A549 (cell line): Measurements from ENCODE around the gene SMARCA1. TPM values are rescaled to one million over a fixed set of nuclear protein-coding genes. Genes with fewer than 3 reads are reported as not detected.
A peak's percentile ranks its signal among the peaks of the same experiment; 100 is the strongest.

Experiments used
- ATAC-seq, 2 experiments: fragments of 200-7000 bp in 1 of 2; fragments of >200 bp in 1 of 2; cut with Nextera tagmentation in 1 of 2; cut with Tn5 transposase in 1 of 2; 3 replicates each; pipeline versions ENCODE4 v1.8.0 to v1.9.1; 2018 to 2020; ENCODE audit warnings: mild to moderate bottlenecking in 1 of 2, moderate library complexity in 1 of 2
- CTCF ChIA-PET: fragments of 300-600 bp; sonication (Branson Sonifier 250); formaldehyde crosslinking; extraction: SDS; loops from one replicate; lab custom pipeline; 2021; ENCODE audit warnings: antibody characterized with exemption, inconsistent platforms; lab: Yijun Ruan, JAX
- POLR2A ChIA-PET: fragments of 350-600 bp; formaldehyde crosslinking; extraction: SDS; loops from one replicate; lab custom pipeline; 2021; ENCODE audit warnings: antibody characterized with exemption, inconsistent platforms; lab: Yijun Ruan, JAX
- DNase-seq, 2 experiments: peaks; one replicate each; pipeline versions ENCODE4 v3.0.0 to v3.0.0-alpha.2; 2011 to 2016; ENCODE audit warnings: low read depth in 1 of 2, low spot score in 1 of 2
- FAIRE-seq: peaks from 2 replicates; lab custom pipeline; 2011; peaks lifted over from hg19 to GRCh38; lab: Jason Lieb, UNC
- H3K27ac ChIP-seq, 2 experiments: fragments of >200 bp; sonication (Bioruptor Twin); formaldehyde crosslinking; 3 replicates each; pipeline ENCODE4 v1.5.1; 2016 to 2017
- H3K4me1 ChIP-seq: fragments of >200 bp; sonication (Bioruptor Twin); formaldehyde crosslinking; 3 replicates; pipeline ENCODE4 v1.6.1; 2016
- H3K4me2 ChIP-seq: fragments of >200 bp; sonication (Bioruptor Twin); formaldehyde crosslinking; 3 replicates; pipeline ENCODE4 v1.6.1; 2016
- H3K4me3 ChIP-seq: fragments of >200 bp; sonication (Bioruptor Twin); formaldehyde crosslinking; 3 replicates; pipeline ENCODE4 v1.5.1; 2016
- H3K9me3 ChIP-seq: fragments of >200 bp; sonication (Bioruptor Twin); formaldehyde crosslinking; 3 replicates; pipeline ENCODE4 v1.6.1; 2016
- EHF ChIP-seq: fragments of 250-450 bp; sonication (Bioruptor Pico); IDR thresholded peaks from 2 replicates; pipeline ENCODE4 v1.5.0; 2020; ENCODE audit warnings: mild to moderate bottlenecking
- EHMT2 ChIP-seq: fragments of 200-600 bp; sonication (generic); IDR thresholded peaks from 2 replicates; pipeline ENCODE4 v1.6.1; 2016; ENCODE audit warnings: antibody characterized with exemption, low read depth, mild to moderate bottlenecking, moderate library complexity
- ELK1 ChIP-seq: fragments of 150-350 bp; IDR thresholded peaks from 2 replicates; pipeline ENCODE4 v1.6.1; 2014; ENCODE audit warnings: low read depth, mild to moderate bottlenecking, low read length
- GATA3 ChIP-seq: IDR thresholded peaks from 2 replicates; pipeline ENCODE4 v1.6.1; 2012; ENCODE audit warnings: borderline replicate concordance
- HDAC2 ChIP-seq: fragments of 200-600 bp; sonication (generic); IDR thresholded peaks from 2 replicates; pipeline ENCODE4 v1.6.1; 2016
- HOXA7 ChIP-seq: fragments of 250-450 bp; sonication (Bioruptor Pico); IDR thresholded peaks from 2 replicates; pipeline ENCODE4 v1.5.0; 2020; ENCODE audit warnings: mild to moderate bottlenecking, moderate library complexity
- HOXB13 ChIP-seq: fragments of 250-450 bp; sonication (Bioruptor Pico); IDR thresholded peaks from 2 replicates; pipeline ENCODE4 v1.5.0; 2020; ENCODE audit warnings: low read depth, mild to moderate bottlenecking, moderate library complexity
- JUN ChIP-seq, 2 experiments: fragments of >200 bp; sonication (Bioruptor Twin); formaldehyde crosslinking; IDR thresholded peaks; 2 replicates in 1 of 2; 3 replicates in 1 of 2; pipeline ENCODE4 v1.6.1; 2016 to 2017
- JUNB ChIP-seq: fragments of >200 bp; sonication (Bioruptor Twin); formaldehyde crosslinking; IDR thresholded peaks from 2 replicates; pipeline ENCODE4 v1.6.1; 2016
- KDM1A ChIP-seq: fragments of 200-600 bp; sonication (generic); IDR thresholded peaks from 2 replicates; pipeline ENCODE4 v1.6.1; 2016; ENCODE audit warnings: low read depth, mild to moderate bottlenecking
- KDM5A ChIP-seq: fragments of 200-600 bp; sonication (generic); IDR thresholded peaks from 2 replicates; pipeline ENCODE4 v1.6.1; 2016; ENCODE audit warnings: antibody characterized with exemption, mild to moderate bottlenecking
- MAFK ChIP-seq: fragments of 450-650 bp; IDR thresholded peaks from 2 replicates; pipeline ENCODE4 v1.6.1; 2014; ENCODE audit not compliant: partially characterized antibody
- MAX ChIP-seq: IDR thresholded peaks from 2 replicates; pipeline ENCODE4 v1.6.1; 2012
- NR3C1 ChIP-seq: fragments of >200 bp; sonication (Bioruptor Twin); formaldehyde crosslinking; IDR thresholded peaks from 3 replicates; pipeline ENCODE4 v1.6.1; 2017
- RARB ChIP-seq: fragments of 250-450 bp; sonication (Bioruptor Pico); IDR thresholded peaks from 2 replicates; pipeline ENCODE4 v1.8.0; 2021; ENCODE audit warnings: mild to moderate bottlenecking, moderate library complexity
- RCOR1 ChIP-seq: fragments of 150-350 bp; IDR thresholded peaks from 2 replicates; pipeline ENCODE4 v1.6.1; 2014; ENCODE audit warnings: antibody characterized with exemption, low read length, low read depth
- RNF2 ChIP-seq: fragments of 200-600 bp; sonication (generic); IDR thresholded peaks from 2 replicates; pipeline ENCODE4 v1.6.1; 2016; ENCODE audit warnings: low read depth, mild to moderate bottlenecking, antibody characterized with exemption, moderate library complexity, borderline replicate concordance
- TP53 ChIP-seq: fragments of 250-450 bp; sonication (Bioruptor Pico); IDR thresholded peaks from 2 replicates; pipeline ENCODE4 v1.5.0; 2021; ENCODE audit warnings: mild to moderate bottlenecking, moderate library complexity
- ZFP36 ChIP-seq: fragments of 450-650 bp; IDR thresholded peaks from 2 replicates; pipeline ENCODE4 v1.6.1; 2014; ENCODE audit warnings: borderline replicate concordance; ENCODE audit not compliant: partially characterized antibody
- WGBS: methylation state at CpG from one replicate; pipeline ENCODE4 v1.1.6; 2017; ENCODE audit errors: missing lambda C conversion rate; 5-methylcytosine and 5-hydroxymethylcytosine counted together
- polyA plus RNA-seq, 4 experiments: library from polyadenylated mRNA; depleted of rRNA in 3 of 4; stranded (reverse); fragments of >200 nt; fragmentation: RNase III in 1 of 4; extraction: RNeasy Plus Mini Kit Qiagen cat#74134 plus additional on column Dnase treatment in 1 of 4; gene quantifications; 2 replicates in 3 of 4; 3 replicates in 1 of 4; pipeline ENCODE4 v1.2.3, GENCODE V29; 2011 to 2017
- TF ChIP-seq, protein P1 (sequence below): fragments of >200 bp; sonication (Bioruptor Twin); formaldehyde crosslinking; IDR thresholded peaks from 3 replicates; pipeline ENCODE4 v1.6.1; 2016
- TF ChIP-seq, protein P2 (sequence below): fragments of 450-650 bp; IDR thresholded peaks from 2 replicates; pipeline ENCODE4 v1.6.1; 2014; ENCODE audit warnings: antibody characterized with exemption

Gene SMARCA1
- polyA plus RNA-seq, 2 of the 4 experiments (the other 2 are of a cell fraction) = 72.4 to 77.2 TPM

DNA sequence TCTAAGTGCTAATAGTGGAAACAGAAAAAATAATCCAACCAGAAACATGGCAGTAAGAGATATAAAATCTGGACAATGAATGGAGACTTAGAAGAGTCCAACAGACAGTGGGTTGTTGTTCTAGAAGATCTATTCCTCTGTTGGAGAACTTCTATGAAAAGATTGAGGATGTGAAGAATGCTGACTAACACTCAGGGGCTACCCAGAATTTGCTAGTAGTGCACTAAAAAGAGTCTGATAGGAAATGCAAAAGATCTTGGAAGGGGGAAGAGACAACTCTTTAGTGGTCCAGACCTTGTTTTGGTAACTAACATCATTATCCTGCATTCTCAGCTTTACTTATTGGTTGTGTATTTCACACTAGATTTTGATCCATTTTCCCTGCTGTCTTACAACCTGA lies 77.9 kb downstream of the SMARCA1 start:
- Histone ChIP-seq H3K4me3 (no peak overlapping the region), H3K4me2 (no peak overlapping the region), H3K9me3 (no peaks in the 10 kb centered on the region), H3K4me1 (no peaks in the 10 kb centered on the region), H3K27ac (no peak overlapping the region)
- peak; percentile 99 for FAIRE-seq
- no peak for TF ChIP-seq MAX
- TF ChIP-seq HOXB13 (CRISPR knock-in tag) = no peak
- TF ChIP-seq NR3C1 = no peak
- ChIA-PET POLR2A (no interaction called here), CTCF (no interaction called here)
- ATAC-seq = no peak
- no peak for DNase-seq

- POLR2A ChIA-PET = no interaction called here
- WGBS = 92% methylated on average over 3 of the region's 3 CpGs
- no peak overlapping the region for H3K4me2 ChIP-seq
- no peak for FAIRE-seq
- no peak overlapping the region for H3K4me3 ChIP-seq
- H3K9me3 ChIP-seq = no peaks in the 10 kb centered on the region; the same call in 2 of the 3 replicates
- CTCF ChIA-PET = no interaction called here
- DNase-seq = no peak
- ATAC-seq = no peak
- H3K27ac ChIP-seq = no peak overlapping the region
- H3K4me1 ChIP-seq = no peaks in the 10 kb centered on the region
- TF ChIP-seq, protein P1, sequence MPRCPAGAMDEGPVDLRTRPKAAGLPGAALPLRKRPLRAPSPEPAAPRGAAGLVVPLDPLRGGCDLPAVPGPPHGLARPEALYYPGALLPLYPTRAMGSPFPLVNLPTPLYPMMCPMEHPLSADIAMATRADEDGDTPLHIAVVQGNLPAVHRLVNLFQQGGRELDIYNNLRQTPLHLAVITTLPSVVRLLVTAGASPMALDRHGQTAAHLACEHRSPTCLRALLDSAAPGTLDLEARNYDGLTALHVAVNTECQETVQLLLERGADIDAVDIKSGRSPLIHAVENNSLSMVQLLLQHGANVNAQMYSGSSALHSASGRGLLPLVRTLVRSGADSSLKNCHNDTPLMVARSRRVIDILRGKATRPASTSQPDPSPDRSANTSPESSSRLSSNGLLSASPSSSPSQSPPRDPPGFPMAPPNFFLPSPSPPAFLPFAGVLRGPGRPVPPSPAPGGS = no peak
- TF ChIP-seq EHMT2 = no peak
- TF ChIP-seq RCOR1 = no peak
- no peak for TF ChIP-seq JUNB
- no peak for TF ChIP-seq KDM5A
- TF ChIP-seq KDM1A = no peak
- TF ChIP-seq ZFP36 = no peak
- no peak for TF ChIP-seq ELK1
- TF ChIP-seq MAFK = no peak
- no peak for TF ChIP-seq RNF2
- TF ChIP-seq, all 56 proteins: peak for 0
These were observed 89.3 kb downstream of the SMARCA1 start for GRCh38 chrX:129433945-129434344.

DNA sequence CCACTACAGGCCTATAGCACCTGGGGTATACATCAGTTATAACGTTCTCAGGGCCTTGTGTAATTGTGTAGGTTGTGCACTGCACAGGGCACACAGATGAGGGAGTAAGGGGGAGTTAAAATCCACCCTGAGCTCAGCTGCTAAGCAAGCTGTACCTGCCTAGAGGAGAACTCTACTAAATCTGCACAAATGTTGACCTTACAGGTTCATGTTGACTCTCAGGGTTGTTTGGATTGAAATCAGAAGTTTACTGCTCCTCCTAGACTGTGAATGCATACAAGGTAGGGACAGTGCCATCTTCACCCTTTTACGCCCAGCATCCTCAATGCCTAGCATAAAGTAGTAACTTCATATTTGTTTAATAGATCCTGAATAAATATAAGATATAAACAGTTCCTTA lies 89.8 kb downstream of the SMARCA1 start:
- no peak for TF ChIP-seq RARB (CRISPR knock-in tag)
- TF ChIP-seq, protein P2, sequence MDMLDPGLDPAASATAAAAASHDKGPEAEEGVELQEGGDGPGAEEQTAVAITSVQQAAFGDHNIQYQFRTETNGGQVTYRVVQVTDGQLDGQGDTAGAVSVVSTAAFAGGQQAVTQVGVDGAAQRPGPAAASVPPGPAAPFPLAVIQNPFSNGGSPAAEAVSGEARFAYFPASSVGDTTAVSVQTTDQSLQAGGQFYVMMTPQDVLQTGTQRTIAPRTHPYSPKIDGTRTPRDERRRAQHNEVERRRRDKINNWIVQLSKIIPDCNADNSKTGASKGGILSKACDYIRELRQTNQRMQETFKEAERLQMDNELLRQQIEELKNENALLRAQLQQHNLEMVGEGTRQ = no peak
- TF ChIP-seq EHF (CRISPR knock-in tag) = no peak
- TF ChIP-seq TP53 (CRISPR knock-in tag) = no peak
- H3K4me2 ChIP-seq = no peak overlapping the region
- no peak for DNase-seq
- ATAC-seq = no peak
- H3K4me3 ChIP-seq = no peak overlapping the region
- POLR2A ChIA-PET = no interaction called here
- CTCF ChIA-PET = no interaction called here
- WGBS = 79% methylated on average over 2 of the region's 2 CpGs
- H3K9me3 ChIP-seq = no peaks in the 10 kb centered on the region; the same call in 2 of the 3 replicates
- no peak overlapping the region for H3K27ac ChIP-seq
- FAIRE-seq = no peak
- no peaks in the 10 kb centered on the region for H3K4me1 ChIP-seq

DNA sequence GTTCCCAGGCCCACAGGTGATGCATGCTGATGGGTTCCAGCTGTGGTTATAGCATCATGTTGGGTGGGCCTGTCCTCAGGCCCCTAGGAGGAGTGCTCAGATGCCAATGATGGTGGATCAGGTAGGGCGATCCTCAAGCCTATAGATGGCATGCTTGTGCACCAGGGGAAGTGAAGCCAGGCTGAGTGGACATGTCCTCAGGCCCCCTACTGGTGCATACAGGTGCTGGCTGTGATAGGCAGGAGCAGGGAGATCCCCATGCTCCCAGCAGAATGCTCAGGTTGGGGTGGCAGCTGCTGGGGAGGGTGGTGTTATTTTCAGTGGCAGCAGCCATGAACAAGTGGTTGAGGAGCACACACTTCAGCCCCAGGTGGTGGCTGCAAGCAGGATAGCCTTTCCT lies 96.0 kb downstream of the SMARCA1 start:
- no peak for ATAC-seq
- ChIA-PET POLR2A (no interaction called here), CTCF (no interaction called here)
- no peak overlapping the region for H3K4me3 ChIP-seq
- peaks cover 47% of the 10 kb centered on the region for H3K9me3 ChIP-seq
- 100% methylated on average over 1 of the region's 1 CpG for WGBS
- TF ChIP-seq HDAC2 (no peak), HOXA7 (CRISPR knock-in tag) (no peak), GATA3 (no peak), JUN (IDR thresholded peaks at IDR 0.05) (no peak)
- no peak overlapping the region for H3K27ac ChIP-seq
- H3K4me2 ChIP-seq = no peak overlapping the region
- no peak for FAIRE-seq
- DNase-seq = no peak
- H3K4me1 ChIP-seq = no peaks in the 10 kb centered on the region
